Fibroblast of villous mesenchyme (primary cell): ENCODE measurements around the gene CDK8. TPM values are rescaled to one million over a fixed set of nuclear protein-coding genes. Genes with fewer than 3 reads are reported as not detected.

Source experiments
- DNase-seq: peaks from one replicate; pipeline ENCODE4 v3.0.0-alpha.2; 2010; ENCODE audit warnings: low read depth
- H3K4me3 ChIP-seq: 2 replicates; pipeline ENCODE4 v1.5.1; 2011; ENCODE audit warnings: low read depth, mild to moderate bottlenecking, low read length
- CTCF ChIP-seq: IDR thresholded peaks from 2 replicates; pipeline ENCODE4 v1.5.1; 2012; ENCODE audit warnings: low read depth, mild to moderate bottlenecking, low read length; ENCODE audit not compliant: insufficient read depth
- total RNA-seq: library from RNA; depleted of rRNA; stranded (reverse); fragments of >200 nt; gene quantifications from 2 replicates; pipeline ENCODE4 v1.2.3, GENCODE V29; 2012

The CDK8 gene
- total RNA-seq, 1 donor, result 23.3 TPM

DNA sequence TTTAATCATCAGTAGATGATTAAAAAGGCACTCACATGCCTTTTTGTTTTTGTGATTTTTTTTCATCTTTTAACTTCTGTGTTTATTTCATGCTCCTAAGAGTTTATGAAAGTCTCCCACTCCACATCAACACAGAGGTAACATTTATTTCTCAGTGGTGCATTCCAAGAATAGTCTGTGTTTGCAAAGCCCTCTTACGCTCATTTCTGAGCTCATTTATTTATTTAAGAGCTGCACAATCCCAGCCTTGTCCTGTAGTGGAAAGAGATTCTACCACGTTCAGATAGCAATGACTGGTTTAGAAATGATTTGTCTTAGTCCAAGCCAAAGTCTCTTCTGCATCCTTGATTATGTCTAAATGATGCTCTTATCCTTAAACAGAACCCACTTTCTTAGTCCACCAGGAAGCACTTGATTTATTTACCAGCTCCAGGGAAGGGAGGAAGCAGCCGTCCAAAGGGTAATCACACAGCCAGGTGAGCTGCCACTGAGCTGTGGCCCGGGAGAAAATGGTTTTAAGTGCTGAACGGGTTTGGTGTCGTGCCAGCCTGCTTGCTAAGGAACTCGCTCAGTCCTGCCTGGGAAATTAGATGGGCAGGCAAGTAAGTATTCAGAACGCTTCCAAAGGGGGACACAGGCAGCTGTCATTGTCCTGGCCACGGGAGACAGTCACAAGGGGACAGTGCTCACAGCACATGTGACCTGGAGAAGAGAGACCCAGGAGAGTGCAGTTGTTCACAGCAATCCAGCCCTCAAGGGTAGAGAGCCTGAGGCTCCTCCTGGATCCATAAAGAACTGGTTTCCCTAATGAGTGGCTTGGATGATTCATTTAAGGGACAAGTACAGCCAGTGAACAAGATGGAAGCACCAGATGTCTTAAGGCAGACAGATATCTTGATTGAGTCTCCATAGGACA, 171.8 kb downstream of the CDK8 start:
- no peak overlapping the region for H3K4me3 ChIP-seq
- no peak for TF ChIP-seq CTCF
- no peak for DNase-seq

DNA sequence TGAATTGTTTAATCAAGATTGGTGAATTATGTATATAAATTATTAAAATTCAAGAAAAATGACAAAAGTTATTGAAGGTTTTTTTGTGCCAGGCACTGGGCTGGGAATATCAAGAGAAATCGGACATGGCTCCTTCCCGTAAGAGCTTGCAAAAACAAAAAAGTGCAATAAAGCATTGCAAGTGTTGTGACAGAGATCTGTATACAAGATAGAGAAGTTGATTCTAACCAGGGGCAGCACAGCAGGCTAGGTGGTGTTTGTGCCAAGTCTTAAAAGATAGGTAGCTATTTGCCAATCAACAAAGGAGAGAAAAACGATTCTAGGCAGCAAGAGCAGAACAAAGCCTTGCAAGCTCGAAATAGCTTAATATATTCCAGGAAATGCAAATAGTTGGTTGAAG, 179.8 kb downstream of the CDK8 start:
- no peak overlapping the region for H3K4me3 ChIP-seq
- TF ChIP-seq CTCF, result no peak
- DNase-seq, result no peak

GRCh38 chr13:26435171-26435570, 181.2 kb downstream of the CDK8 start:
- no peak overlapping the region for H3K4me3 ChIP-seq
- TF ChIP-seq CTCF, result no peak
- no peak for DNase-seq

- H3K4me3 ChIP-seq, result no peak overlapping the region
- no peak for DNase-seq
- no peak for TF ChIP-seq CTCF
Observed at GRCh38 chr13:26435646-26436045, 181.7 kb downstream of the CDK8 start.

DNA sequence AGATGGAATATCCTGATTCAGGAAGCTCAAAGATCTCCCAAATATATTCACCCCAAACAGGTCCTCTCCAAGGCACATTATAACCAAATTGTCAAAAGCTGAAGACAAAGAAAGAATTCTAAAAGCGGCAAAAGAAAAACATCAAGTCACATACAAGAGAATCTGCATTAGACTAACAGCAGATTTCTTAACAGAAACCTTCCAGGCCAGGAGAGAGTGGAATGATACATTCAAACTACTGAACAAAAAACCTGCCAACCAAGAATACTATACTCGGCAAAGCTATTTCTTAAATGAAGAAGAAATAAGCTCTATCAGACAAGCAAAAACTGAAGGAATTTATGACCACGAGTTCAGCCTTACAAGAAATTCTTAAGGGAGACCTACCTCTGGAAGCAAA, 183.0 kb downstream of the CDK8 start:
- no peak overlapping the region for H3K4me3 ChIP-seq
- no peak for DNase-seq
- TF ChIP-seq CTCF, result no peak

GRCh38 chr13:26440111-26440510, 186.2 kb downstream of the CDK8 start:
- no peak overlapping the region for H3K4me3 ChIP-seq
- TF ChIP-seq CTCF, result no peak
- no peak for DNase-seq
